ENCODE data around the gene MYLK4. TPM values are rescaled to one million over a fixed set of nuclear protein-coding genes. Genes with fewer than 3 reads are reported as not detected.

MYLK4 gene
- total RNA-seq, 2 donors from 2014 or later: 0.20 to 0.35 TPM

DNA sequence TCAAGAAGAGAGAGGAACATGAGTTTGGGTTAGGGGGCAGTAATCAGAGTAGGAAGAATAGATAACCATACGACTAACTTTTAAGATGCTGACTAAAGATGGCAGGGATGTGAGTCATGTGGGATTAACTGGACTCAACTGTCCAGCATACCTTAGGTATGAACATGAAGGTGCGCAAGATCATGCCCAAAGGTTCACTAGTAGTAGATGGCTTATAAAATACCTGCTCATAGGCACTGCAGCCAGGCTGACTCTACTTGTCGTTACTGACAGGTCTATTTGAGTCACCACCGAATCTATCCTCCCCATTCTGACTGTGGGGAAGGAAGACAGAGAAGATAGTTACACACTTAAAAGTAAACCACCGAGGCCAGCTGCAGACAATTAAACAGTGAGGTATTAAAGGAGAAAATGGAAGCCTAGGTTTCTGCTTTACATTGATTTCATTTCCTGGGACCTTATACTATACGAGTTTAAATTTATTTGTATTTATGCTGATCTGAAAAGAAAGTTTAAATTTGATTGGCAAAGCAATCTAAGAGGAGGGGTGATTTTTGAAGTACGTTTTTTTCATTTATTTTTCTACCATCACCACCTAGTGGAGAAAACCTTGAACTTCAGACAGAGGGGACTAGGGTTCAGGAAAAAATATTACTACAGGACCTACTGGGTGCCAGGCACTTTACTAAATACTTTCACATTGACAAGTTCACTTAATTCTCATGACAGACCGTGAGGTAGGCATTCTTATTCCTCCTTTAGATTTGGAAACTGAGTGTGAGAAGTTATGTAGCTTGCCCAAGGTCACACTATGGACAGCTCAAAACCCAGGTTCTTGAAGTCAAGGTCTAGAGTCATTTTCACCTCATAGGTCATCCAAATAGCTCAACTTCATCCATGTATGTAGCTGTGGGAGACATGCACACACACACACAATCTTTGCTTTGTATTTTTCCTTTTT lies 10.4 kb upstream of the MYLK4 start:
- no peaks in the 10 kb centered on the region for H3K36me3 ChIP-seq
- no peak overlapping the region for H3K27ac ChIP-seq
- no peak overlapping the region for H3K9ac ChIP-seq (ENCODE audit: low read depth in 2 of 2, low read length in 2 of 2)
- TF ChIP-seq, protein P1, sequence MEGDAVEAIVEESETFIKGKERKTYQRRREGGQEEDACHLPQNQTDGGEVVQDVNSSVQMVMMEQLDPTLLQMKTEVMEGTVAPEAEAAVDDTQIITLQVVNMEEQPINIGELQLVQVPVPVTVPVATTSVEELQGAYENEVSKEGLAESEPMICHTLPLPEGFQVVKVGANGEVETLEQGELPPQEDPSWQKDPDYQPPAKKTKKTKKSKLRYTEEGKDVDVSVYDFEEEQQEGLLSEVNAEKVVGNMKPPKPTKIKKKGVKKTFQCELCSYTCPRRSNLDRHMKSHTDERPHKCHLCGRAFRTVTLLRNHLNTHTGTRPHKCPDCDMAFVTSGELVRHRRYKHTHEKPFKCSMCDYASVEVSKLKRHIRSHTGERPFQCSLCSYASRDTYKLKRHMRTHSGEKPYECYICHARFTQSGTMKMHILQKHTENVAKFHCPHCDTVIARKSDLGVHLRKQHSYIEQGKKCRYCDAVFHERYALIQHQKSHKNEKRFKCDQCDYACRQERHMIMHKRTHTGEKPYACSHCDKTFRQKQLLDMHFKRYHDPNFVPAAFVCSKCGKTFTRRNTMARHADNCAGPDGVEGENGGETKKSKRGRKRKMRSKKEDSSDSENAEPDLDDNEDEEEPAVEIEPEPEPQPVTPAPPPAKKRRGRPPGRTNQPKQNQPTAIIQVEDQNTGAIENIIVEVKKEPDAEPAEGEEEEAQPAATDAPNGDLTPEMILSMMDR (IDR thresholded peaks at IDR 0.05): peak; percentile 24
- no peaks in the 10 kb centered on the region for H3K9me3 ChIP-seq
- H3K4me1 ChIP-seq: no peaks in the 10 kb centered on the region
- H3K4me3 ChIP-seq: no peak overlapping the region
- no peaks in the 10 kb centered on the region for H3K27me3 ChIP-seq
- intact Hi-C loops (cut with DNase I): no loop called here
- no peak for DNase-seq

DNA sequence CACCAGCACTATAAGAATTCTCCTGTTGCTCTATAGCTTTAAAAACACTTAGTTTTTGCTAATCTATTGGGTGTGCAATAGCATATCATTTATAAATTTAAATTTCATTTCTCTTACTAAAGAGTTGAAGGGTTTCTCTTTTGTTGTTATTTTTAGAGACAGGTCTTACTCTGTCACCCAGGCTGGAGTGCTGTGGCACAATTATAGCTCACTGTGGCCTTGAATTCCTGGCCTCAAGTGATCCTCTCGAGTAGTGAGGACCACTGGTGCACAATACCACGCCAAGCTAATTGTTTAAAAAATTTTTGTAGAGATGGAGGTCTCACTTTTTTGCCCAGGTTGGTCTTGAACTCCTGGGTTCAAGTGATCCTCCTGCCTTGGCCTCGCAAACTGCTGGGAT lies 8.3 kb upstream of the MYLK4 start:
- no peaks in the 10 kb centered on the region for H3K27me3 ChIP-seq
- intact Hi-C loops (cut with DNase I): no loop called here
- H3K36me3 ChIP-seq: no peaks in the 10 kb centered on the region
- TF ChIP-seq, protein P1 (IDR thresholded peaks at IDR 0.05): no peak
- H3K4me3 ChIP-seq: no peak overlapping the region
- no peak for DNase-seq
- H3K27ac ChIP-seq: no peak overlapping the region
- H3K9ac ChIP-seq (ENCODE audit: low read depth in 2 of 2, low read length in 2 of 2): no peak overlapping the region
- no peaks in the 10 kb centered on the region for H3K4me1 ChIP-seq
- H3K9me3 ChIP-seq: no peaks in the 10 kb centered on the region

DNA sequence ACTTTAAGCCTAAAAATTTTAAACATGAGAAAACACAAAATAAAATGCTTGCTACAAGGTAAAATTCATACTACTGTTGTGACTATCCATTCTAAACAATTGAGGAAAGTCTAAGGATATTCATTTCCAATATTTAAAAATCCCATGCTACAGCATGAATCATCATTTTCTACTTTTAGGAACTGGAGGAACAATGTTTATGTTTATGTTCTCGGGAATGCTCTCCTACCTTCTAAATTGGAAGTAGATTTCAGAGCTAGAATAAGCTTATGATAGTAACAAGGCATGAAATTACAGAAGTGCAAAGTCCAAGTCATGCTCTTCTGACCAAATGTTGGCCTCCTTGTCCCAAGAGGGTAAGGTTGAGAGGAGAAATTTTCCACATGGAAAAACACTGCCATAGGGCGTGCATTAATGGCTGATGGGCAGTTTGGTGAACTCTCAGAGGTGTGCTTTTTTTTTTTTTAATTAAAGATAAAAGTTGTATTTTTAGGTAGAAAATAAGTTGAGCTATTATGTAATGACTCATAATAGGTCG lies 6.0 kb upstream of the MYLK4 start:
- H3K9ac ChIP-seq (ENCODE audit: low read depth in 2 of 2, low read length in 2 of 2): no peak overlapping the region
- no peaks in the 10 kb centered on the region for H3K4me1 ChIP-seq
- no peak overlapping the region for H3K27ac ChIP-seq
- no peaks in the 10 kb centered on the region for H3K9me3 ChIP-seq
- H3K27me3 ChIP-seq: no peaks in the 10 kb centered on the region
- TF ChIP-seq, protein P1 (IDR thresholded peaks at IDR 0.05): no peak
- no peak for DNase-seq
- no peak overlapping the region for H3K4me3 ChIP-seq
- H3K36me3 ChIP-seq: no peaks in the 10 kb centered on the region
- intact Hi-C loops (cut with DNase I): no loop called here

DNA sequence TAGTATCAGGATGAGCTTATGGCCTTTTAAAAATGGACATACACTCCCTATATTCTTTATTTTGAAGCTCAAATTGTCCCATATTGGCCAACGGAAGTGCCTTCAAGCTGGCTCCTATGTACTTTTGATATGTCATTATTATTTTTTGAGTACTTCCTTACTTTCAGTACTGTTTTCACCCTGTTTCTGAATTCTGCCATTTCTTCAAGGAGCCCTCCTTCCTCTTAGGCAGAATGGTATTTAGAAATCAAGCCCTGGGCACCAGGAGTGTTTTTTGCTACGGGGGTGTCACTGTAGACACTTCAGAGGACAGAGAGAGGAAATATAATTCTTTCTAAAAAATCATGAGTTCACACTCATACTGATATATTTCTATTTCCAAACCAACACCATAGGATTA lies 5.5 kb upstream of the MYLK4 start:
- H3K4me3 ChIP-seq: no peak overlapping the region
- DNase-seq: no peak
- no peaks in the 10 kb centered on the region for H3K27me3 ChIP-seq
- no peaks in the 10 kb centered on the region for H3K36me3 ChIP-seq
- no peak overlapping the region for H3K27ac ChIP-seq
- intact Hi-C loops (cut with DNase I): no loop called here
- no peak overlapping the region for H3K9ac ChIP-seq (ENCODE audit: low read depth in 2 of 2, low read length in 2 of 2)
- TF ChIP-seq, protein P1 (IDR thresholded peaks at IDR 0.05): no peak
- H3K4me1 ChIP-seq: no peaks in the 10 kb centered on the region
- no peaks in the 10 kb centered on the region for H3K9me3 ChIP-seq

DNA sequence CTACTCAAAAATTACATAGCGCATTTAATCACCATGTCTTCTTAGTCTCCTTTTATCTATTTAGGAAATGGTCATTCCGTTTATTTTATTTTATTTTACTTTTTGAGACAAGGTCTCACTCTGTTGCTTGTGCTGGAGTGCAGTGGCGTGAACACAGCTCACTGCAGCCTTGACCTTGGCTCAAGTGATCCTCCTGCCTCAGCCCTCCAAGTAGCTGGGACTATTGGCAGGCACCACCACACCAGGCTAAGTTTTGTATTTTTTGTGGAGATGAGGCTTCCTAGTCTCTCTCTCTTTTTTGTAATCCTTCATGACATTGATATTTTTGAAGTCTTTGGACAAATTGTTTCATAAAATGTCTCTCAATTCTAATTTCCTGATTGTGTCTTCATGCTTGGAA lies 4.7 kb upstream of the MYLK4 start:
- Histone ChIP-seq H3K9me3 (no peaks in the 10 kb centered on the region), H3K9ac (ENCODE audit: low read depth in 2 of 2, low read length in 2 of 2) (no peak overlapping the region), H3K4me1 (no peaks in the 10 kb centered on the region), H3K4me3 (no peak overlapping the region), H3K27me3 (no peaks in the 10 kb centered on the region), H3K27ac (no peak overlapping the region), H3K36me3 (no peaks in the 10 kb centered on the region)
- intact Hi-C loops (cut with DNase I): no loop called here
- TF ChIP-seq, protein P1 (IDR thresholded peaks at IDR 0.05): no peak
- DNase-seq: no peak
